ENCODE measurements around the gene ADAMTS12.

DNA sequence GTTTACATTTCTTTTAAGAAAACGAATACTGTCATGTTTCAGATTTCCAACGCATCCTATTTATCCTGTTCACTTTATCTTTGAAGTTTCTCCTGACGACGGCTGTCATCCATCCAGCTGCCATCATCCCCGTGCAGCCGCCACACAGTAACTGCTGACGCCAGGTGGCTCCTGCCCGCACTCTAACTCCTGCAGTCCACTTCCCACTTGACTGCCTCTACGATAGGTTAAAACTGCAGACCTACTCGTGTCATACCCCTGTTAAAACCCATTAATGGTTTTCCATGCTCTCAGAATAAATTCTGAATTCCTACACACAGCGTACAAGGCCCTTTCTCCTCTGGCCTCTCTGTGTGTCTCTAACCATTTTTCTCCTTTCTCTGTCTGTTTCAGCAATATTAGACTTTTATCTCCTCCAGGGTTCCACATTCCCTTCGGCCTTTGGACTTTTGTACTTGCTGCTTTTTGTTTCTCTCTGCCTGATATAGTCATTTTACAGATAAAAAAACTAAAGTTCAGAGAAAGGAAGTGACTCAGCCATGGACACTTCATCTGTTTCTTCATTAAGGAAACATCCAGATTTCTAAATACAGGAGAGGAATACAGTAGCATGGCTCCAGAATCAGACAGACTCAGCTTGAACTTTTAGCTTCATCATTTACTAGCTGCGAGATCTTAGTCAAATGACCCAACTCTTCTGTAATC is 84.9 kb downstream of the ADAMTS12 start:
- TF ChIP-seq EZH2 (IDR thresholded peaks at IDR 0.05; ENCODE audit: borderline replicate concordance, low read length), result no peak
- TF ChIP-seq, protein P1, sequence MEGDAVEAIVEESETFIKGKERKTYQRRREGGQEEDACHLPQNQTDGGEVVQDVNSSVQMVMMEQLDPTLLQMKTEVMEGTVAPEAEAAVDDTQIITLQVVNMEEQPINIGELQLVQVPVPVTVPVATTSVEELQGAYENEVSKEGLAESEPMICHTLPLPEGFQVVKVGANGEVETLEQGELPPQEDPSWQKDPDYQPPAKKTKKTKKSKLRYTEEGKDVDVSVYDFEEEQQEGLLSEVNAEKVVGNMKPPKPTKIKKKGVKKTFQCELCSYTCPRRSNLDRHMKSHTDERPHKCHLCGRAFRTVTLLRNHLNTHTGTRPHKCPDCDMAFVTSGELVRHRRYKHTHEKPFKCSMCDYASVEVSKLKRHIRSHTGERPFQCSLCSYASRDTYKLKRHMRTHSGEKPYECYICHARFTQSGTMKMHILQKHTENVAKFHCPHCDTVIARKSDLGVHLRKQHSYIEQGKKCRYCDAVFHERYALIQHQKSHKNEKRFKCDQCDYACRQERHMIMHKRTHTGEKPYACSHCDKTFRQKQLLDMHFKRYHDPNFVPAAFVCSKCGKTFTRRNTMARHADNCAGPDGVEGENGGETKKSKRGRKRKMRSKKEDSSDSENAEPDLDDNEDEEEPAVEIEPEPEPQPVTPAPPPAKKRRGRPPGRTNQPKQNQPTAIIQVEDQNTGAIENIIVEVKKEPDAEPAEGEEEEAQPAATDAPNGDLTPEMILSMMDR (conservative IDR thresholded peaks at IDR 0.05 in 1 of 2, IDR thresholded peaks at IDR 0.05 in 1 of 2; ENCODE audit: extremely low read depth in 1 of 2, insufficient read depth in 1 of 2, low read depth in 1 of 2, low read length in 2 of 2), result no peak
